HG03575 (cell line): Measurements from ENCODE around the gene MYCBP.
"Not testable (repeated sequence)": the region's sequence is repeated elsewhere in the genome, so short reads cannot be mapped to it uniquely, and the experiment has no call there.

ENCODE experiments used
- ATAC-seq: cut with Tn5 transposase; IDR thresholded peaks from one replicate; pipeline ENCODE4 v1.9.1; 2021; ENCODE audit not compliant: unreplicated experiment, insufficient number of reproducible peaks, low FRiP score; ENCODE audit errors: extremely low read depth

The MYCBP gene

GRCh38 chr1:38872401-38873026 lies 634 bp downstream of the MYCBP start:
- ATAC-seq = no peak

GRCh38 chr1:38870996-38871395 lies 2.2 kb downstream of the MYCBP start:
- ATAC-seq = no peak

- no peak for ATAC-seq
These were observed 5.9 kb downstream of the MYCBP start for GRCh38 chr1:38867208-38867607.

- no peak for ATAC-seq
These were observed 7.9 kb downstream of the MYCBP start for GRCh38 chr1:38865112-38865715.

GRCh38 chr1:38860454-38860795 lies 12.7 kb downstream of the MYCBP start:
- no peak for ATAC-seq

GRCh38 chr1:38859561-38860453 lies 13.3 kb downstream of the MYCBP start, which contains the start of gene RRAGC:
TSS of gene RRAGC (minus strand) at chr1:38859772. CDS start at chr1:38859646, 126 bp downstream.
- no peak for ATAC-seq

- ATAC-seq = no peak
These were observed 14.2 kb downstream of the MYCBP start for GRCh38 chr1:38858833-38859560.

- no peak for ATAC-seq
These were observed 20.4 kb downstream of the MYCBP start for GRCh38 chr1:38852780-38853179.

GRCh38 chr1:38848071-38848470 lies 25.1 kb downstream of the MYCBP start:
- ATAC-seq = no peak

GRCh38 chr1:38846210-38846609 lies 26.9 kb downstream of the MYCBP start:
- ATAC-seq = no peak

- not testable (repeated sequence) for ATAC-seq
These were observed 28.1 kb downstream of the MYCBP start for GRCh38 chr1:38845088-38845487.

GRCh38 chr1:38840281-38840680 lies 32.9 kb downstream of the MYCBP start:
- no peak for ATAC-seq

- ATAC-seq = no peak
These were observed 33.8 kb downstream of the MYCBP start for GRCh38 chr1:38839363-38839762.

- ATAC-seq = not testable (repeated sequence)
These were observed 36.8 kb downstream of the MYCBP start for GRCh38 chr1:38836316-38836715.

- ATAC-seq = no peak
These were observed 38.0 kb downstream of the MYCBP start for GRCh38 chr1:38834937-38835827.

GRCh38 chr1:38834221-38834782 lies 38.8 kb downstream of the MYCBP start:
- no peak for ATAC-seq

- ATAC-seq = no peak
These were observed 40.0 kb downstream of the MYCBP start for GRCh38 chr1:38833146-38833545.

GRCh38 chr1:38832370-38832734 lies 40.8 kb downstream of the MYCBP start:
- no peak for ATAC-seq
